ENCODE data around the gene ADAMTS9.

The ADAMTS9 gene

DNA sequence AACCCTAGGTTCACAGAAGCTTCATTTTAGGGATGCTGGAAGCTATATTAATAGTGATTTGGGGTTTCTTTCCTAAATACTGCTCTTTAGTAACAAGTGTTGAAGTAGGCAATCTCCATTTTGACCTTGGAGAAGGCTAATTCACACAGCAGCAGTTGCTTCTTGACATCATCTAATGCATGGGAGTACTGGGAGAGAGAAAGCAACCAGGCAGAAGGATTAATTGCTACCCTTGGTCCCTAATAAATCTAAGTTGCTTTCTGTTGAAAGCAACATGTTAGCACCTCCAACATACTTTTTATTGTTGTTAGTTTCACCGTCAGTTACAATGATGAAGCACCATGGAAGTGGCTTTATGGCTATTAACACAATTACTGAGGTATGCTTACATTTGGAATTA lies 96.2 kb downstream of the ADAMTS9 start:
- Histone ChIP-seq H3K27ac (no peak overlapping the region), H3K4me3 (no peak overlapping the region)

DNA sequence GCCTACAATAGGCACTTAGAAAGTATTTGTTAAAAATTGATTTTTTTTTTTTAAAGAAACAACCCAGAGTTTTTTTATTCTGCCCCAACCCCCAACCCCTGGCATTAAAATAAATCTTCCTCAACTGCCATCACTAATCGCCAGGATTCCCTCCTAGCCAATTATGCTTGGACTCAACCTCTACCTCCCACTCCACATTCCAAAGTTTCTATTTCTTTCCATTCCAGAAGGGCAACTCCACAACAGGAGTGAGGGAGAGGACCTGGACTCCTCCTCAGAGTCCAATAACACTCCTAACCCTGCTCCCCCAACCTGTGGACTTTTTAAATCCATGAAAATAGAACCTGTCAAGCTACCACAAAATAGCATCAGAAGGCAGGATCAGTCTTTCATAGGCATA lies 99.4 kb downstream of the ADAMTS9 start:
- no peak overlapping the region for H3K27ac ChIP-seq
- no peak overlapping the region for H3K4me3 ChIP-seq

DNA sequence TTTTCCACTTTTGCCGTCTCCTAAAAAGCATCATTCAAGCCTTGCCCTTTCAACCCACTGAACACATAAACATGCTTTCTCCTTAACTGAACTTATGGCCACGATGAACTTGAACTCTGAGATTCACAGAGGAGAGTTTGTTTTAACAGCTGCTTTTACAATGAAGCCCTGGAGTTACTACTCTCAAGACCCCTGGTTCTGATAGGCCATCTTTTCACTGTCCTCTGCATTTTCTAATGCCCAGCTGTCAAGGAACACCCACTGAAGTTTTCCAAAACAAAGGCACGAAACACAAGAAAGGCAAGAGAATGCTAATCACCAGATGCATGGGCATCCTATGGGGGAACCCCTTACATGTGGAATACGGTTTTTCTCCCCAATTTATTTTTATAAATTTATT lies 100.8 kb downstream of the ADAMTS9 start:
- no peak overlapping the region for H3K27ac ChIP-seq
- no peak overlapping the region for H3K4me3 ChIP-seq

DNA sequence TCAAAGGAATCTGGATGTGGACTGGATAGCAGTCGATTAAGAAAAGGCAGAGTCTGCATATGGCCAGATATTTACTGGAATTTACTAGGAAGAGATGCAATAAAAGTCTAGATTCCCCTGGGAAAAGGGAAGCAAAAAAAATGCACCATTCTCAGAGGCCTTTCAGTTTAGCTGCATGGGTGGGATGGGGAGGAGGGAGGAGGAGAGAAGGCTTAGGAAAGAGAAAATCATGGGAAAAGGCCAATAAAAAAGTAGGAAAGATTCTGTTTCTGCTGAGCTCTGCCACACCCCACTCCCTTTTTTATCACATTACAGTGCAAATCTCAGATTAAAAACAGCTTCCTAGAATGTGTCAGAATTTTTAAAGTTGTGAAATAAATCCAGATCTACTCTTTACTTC lies 103.6 kb downstream of the ADAMTS9 start:
- H3K27ac ChIP-seq = peak overlapping the region in 1 of 21 experiments; percentile 67

DNA sequence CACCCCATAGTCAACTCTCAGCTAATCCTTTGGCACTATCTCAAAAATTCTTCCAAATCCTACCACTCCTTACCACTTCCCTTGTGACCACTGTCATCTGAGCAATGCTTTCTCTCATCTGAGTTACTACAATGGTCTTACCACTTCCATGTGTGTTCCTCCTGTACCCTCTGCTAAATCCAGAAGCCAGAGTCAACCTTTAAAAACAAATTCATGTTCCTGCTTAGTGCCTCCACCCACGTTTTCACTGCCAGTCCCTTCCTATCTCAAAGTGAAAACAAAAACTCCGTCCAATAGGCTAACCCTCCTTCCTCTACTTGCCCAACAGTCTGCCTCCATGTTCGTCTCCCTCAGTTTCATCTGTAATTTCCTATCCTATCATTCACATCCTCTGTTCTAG lies 109.0 kb downstream of the ADAMTS9 start:
- Histone ChIP-seq H3K27ac (no peak overlapping the region), H3K4me3 (no peak overlapping the region)

More for the DNA sequence above, 103.6 kb downstream of the ADAMTS9 start:
- H3K4me3 ChIP-seq = no peak overlapping the region

DNA sequence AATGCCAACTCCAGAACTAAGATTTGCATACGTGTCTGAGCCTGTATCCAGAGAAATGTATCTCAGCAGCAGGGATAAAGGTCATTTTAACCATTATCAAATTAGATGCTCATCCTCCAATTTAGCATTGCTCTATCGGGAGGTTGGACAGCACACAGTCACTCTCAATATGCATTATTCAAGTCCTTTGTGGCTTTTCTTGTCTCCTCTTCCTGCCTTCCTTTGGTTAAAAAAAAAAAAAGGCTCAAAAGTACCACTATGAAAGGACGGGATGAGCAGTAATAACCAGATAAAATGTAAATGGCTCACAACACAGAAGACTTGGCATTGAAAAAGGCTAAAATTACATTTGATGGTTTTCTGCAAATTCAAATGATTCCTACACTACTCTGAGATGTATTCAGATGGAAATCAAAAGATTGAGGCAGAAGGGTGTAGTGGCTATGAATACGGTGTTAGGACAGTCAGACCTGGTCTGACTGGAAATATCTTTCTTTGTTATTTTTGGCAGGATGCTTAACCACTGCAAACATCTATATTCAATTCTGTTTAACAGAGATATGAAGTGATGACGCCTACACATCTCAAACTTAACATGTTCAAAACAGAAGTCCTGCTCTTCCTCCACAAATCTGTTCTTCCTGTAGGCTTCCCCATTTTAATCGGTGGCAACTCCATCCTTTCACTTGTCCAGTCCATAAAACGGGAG lies 109.6 kb downstream of the ADAMTS9 start:
- Histone ChIP-seq H3K4me3 (no peak overlapping the region), H3K27ac (no peak overlapping the region)

DNA sequence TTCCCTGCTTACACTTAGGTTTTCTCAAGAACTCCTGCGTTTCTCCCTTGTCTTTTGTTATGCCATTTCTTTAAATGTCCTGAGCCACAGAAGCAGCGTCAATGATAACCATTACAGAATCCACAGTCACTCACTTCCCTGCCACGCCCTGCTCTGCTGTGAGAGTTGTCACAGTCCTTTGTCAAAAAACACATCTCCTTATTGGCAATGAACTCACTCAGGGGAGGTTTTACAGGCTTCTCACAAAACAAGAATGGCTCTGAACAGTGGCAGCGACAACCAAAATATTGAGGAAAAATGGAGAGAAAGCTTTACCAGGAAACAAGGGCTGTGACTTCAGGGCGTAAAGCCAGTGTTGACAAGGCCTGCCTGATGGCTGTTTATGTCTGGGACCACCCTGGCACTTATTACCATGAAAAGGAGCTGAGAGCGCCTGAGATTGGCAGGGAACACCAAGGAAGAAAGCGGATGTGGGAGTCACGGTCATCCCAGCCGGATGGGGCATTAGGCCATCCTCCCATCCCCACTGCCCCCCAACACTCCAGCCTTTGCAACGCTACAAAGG lies 111.5 kb downstream of the ADAMTS9 start:
- Histone ChIP-seq H3K27ac (no peak overlapping the region), H3K4me3 (no peak overlapping the region)

DNA sequence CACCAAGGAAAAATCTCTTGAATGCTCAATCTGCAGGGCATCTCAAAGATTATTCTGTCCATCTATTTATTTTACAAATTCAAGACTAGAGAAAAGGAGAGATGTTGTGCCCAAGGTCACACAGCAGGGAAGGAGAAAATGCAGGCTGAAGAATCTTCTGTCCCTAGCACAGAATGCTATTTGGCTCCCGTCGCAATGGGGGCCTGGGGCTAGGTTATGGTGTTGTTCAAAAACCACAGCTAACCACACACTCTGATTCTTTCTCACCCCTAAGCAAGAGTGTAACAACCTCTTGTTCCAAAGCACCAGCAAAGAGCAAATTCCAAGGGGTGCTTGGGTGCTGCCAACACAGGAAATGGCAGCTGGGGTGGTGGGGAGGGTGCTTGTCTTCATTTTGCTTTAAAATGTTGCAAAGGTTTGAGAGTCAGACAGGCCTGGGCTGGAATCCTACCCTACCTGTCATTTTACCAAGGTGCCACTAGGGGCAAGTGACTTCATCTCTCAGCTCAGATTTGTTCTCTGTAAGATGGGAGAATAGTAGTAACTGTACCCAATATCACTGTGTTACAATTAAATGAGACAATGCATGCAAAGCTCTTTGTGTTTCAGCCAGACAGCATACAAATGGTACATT lies 112.5 kb downstream of the ADAMTS9 start:
- no peak overlapping the region for H3K27ac ChIP-seq
- H3K4me3 ChIP-seq = no peak overlapping the region

DNA sequence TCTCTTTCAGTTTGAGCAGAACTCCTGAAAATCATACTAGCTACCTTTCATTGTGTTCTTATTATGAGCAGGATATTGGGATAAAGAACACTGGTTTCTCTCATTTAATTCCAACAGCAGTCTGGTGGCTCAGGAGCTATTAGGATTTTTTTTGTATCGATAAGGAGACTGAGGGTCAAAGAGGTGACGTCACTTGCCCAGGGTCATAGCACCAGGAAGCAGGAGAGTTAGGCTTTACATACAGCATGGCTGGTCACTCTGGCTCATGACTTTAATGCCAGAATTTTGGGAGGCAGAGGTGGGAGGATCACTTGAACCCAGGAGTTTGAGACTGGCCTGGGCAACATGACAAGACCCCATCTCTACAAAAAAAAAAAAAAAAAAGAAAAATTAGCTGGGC lies 113.6 kb downstream of the ADAMTS9 start:
- Histone ChIP-seq H3K4me3 (no peak overlapping the region), H3K27ac (no peak overlapping the region)

DNA sequence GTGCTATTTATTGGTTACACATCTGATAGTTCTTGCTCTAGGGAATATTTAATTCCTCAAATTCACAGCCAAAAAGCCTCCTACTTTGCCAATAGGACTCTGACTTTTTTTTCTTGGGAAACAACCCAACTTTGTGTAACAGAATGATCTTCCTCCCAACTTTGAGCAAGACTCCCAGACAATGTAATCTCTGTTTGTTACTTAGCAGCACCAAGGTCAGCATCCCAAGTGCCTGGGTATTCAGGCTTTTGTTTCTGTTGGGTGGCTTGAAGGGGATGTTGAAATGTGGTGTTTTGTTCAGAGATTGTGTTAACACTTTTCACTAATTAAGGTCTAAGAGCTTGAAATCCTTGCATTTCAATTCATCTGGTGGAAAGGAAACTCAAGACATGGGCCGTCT lies 115.8 kb downstream of the ADAMTS9 start:
- no peak overlapping the region for H3K4me3 ChIP-seq
- no peak overlapping the region for H3K27ac ChIP-seq

DNA sequence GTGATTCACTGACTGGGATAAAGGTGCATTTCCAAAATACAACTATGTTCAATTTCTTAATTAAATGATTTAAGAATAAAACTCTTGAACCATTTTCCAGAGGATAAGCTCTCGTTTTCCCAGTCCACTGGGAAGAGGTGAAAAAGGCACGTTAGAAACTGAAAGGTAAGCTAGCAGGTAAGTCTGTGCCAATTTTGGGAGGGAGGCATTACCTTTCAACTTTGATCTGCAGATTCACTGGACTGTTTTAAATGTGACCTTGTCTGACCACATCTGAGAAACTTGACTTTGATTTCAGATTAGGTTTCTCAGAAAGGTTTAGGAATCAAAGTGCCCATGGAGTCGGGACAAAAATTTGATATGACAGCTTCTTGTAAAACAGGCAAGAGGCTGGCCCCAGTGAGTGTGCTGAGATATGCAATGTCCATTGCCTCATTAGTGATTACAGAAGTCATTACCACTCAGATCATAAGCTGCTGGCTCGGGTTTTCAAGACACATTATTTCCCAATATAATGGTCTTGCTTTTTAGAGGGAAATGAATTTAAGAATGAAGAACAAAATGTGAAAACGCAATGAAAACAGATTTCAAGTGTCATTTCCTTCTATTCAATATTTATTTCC lies 118.8 kb downstream of the ADAMTS9 start:
- H3K27ac ChIP-seq = no peak overlapping the region
- H3K4me3 ChIP-seq = no peak overlapping the region

DNA sequence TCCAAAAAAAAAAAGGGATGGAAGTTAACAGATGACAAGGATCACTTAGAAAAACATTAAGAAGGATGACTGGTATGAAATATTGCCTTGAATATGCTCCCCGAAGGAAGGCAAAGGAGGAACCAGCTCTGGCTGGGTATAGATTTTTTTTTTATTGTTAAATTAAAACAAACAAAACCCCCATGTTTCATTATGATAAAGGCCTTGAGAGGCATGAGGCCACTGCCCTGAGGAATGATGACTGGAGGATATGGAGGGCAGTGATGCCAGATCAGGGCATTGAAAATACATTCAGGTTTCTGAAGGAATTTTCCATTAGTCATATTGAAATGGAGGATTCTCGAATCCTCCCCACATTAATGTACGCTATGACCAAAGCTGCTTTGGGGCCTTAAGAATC lies 120.9 kb downstream of the ADAMTS9 start:
- H3K4me3 ChIP-seq = no peak overlapping the region

DNA sequence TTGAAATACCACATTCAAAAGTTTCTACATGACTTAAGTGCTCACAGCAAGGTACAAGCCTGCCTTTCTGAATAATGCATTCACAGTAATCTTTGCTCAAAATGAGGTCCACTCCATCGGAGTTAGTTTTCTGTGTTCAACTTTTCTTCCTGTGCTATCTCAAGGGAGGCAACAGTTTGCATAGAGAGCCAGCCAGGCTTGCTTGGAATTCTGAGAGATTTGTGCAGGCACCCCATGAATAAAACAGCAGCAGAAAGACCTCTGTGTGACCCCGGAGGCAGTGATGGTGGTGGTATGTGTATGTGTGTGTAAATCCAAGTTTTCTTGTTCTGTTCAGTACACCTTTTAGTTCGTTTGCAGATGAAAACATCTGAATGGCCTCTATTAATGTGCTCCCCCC lies 124.0 kb downstream of the ADAMTS9 start:
- Histone ChIP-seq H3K4me3 (no peak overlapping the region), H3K27ac (no peak overlapping the region)

More for the DNA sequence above, 120.9 kb downstream of the ADAMTS9 start:
- H3K27ac ChIP-seq = no peak overlapping the region

DNA sequence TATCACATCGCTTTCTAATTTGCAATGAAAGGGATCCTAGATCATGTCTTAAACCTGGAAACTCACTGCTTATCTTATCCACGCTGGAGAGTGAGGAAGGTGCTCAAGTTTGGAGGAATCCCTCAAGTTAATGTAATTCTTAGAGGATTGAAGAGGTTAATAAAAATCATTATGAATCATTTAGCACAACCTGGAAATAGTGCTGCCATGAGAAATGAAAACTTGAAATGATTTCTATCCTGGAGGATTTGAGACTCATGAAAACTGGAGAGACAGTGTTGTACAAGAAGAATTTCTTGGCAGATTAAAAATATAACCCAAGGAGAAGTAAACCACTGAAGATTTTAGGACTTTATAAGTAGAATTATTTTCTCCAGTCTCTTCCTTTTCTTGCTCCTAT lies 125.9 kb downstream of the ADAMTS9 start:
- no peak overlapping the region for H3K4me3 ChIP-seq

DNA sequence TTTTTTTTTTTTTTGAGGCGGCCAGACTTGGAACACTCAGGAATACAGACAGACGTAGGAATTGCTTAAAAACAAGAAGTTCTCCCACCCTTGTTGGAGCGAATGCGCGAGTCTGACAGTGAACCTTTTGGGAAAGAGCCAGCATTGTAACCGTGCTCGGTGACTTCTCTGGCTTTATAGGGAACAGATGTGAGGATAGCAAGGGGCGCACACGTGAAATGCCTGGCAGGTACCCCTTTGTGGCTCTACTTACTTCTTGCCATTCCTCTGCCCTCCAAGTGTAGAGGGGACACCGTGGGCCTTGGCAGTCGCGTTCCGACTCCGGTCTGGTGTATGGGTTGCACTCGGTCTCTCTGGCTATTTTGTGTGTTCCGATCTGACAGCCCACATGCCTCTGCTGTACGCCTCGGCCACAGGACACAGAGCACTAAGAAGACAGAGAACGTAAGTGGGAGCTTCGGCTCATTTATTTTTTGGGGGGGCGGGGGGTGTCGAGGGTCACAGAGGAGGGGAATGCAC lies 126.4 kb downstream of the ADAMTS9 start:
- no peak overlapping the region for H3K27ac ChIP-seq
- H3K4me3 ChIP-seq = no peak overlapping the region

More for the DNA sequence above, 125.9 kb downstream of the ADAMTS9 start:
- no peak overlapping the region for H3K27ac ChIP-seq

DNA sequence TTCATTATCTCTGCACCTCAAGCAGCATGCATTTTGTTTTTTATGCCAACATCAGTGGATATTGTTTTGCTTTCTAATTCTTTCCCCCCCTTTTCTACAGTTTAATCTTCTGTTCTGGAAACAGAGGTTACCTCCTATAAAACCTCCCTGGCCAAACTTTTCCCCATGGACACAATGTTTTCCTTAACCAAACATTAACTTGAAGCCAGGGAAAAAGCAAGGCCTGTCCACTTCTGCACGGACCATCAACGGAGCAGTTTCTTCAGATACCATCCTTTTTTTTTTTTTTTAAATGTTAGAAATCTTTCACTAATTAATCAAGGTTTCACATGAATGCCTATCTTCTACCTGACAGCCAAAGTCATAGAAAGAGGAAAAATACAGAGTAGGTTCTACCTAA lies 127.0 kb downstream of the ADAMTS9 start:
- Histone ChIP-seq H3K4me3 (no peak overlapping the region), H3K27ac (no peak overlapping the region)

DNA sequence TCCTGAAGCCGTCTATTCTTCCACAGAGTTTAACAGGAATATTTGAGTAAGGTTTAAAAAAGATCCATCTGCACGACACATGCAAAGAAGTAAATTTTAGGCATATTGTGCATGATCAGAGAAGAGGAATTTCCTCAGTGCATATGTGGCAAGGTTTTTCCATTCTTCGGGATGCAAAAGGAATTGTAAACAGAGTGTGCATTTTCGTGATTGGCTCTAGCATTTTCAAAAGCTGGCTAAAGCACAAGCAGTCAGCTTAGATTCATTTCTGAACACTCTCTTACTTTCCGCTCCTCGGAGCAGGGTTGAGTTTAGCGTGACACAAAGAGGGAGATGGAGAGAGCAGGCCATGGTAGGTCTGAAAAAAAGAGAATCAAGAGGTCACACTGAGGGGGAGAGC lies 128.2 kb downstream of the ADAMTS9 start:
- no peak overlapping the region for H3K27ac ChIP-seq
- H3K4me3 ChIP-seq = no peak overlapping the region

DNA sequence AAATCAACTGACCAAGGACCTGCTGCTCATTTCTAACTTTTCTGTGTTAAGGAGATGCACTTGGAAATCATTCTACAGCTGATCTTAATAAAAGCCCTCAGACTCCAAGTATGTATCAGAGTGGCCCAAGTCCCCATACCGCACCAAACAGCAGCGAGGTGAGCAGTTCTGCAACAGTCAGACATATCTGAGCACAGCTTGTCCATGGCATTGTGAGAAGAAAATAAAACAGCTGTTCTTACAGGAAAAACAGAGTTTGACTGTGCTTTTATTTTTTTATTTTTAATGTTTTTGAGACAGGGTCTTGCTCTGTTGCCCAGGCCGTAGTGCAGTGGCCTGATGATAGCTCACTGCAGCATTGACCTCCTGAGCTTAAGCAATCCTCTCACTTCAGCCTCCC lies 131.8 kb downstream of the ADAMTS9 start:
- Histone ChIP-seq H3K27ac (no peak overlapping the region), H3K4me3 (no peak overlapping the region)

DNA sequence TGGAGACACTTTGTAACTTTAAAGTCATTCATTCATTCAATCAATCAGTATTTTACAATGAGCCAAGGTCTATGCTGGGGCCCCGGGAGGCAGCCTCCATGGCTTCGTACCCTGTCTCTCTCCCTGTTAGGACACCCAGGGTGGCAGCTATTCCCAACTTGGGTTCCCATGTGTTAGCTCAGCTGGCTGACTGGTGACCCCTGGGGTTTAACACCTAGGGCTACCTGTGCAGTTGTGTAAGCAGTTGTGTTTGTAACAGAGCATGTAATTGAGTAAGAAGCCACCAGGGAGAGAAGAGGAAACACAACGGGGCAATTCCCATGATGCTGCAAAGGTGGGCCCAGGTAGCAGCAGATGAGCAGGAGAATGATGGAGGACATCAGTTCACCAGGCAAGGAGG lies 132.4 kb downstream of the ADAMTS9 start:
- Histone ChIP-seq H3K27ac (no peak overlapping the region), H3K4me3 (no peak overlapping the region)

DNA sequence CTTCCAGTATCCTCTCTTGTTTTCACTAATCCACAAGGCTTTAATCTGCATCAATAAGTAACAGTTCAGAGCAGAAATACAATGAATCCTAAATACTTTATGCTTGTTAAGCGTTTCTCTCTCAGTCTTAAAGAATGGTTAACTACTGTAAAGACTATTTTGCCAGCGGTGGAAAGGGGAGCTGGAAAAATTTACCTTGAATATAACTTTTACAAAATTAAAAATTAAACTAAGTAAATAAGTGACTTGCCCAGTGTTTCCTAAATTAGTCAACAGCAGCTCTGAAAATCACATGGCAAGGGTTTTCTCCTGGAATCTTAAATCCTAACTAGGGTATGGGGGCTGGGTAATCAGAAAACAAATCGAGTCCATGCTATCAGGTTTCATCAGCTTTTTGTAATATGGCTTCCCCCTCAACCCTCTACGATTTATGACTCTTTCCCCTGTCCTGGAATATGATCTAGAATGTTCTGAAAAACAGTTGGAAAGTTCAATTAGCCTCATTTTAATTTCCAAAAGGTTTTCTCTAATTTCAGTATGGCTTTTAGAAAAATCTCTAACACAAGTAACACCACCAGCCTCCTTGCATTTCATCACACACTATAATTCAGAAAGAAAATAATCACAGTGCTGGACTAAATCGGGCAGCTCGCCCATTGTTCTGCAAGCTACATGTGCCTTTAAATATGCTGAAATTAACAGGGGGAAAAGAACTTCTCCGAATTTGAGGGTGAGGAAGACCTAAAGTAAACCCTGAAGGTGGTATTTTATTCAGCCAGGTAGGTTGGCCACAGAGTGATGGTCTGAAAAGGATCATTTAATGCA lies 133.5 kb downstream of the ADAMTS9 start:
- Histone ChIP-seq H3K27ac (no peak overlapping the region), H3K4me3 (no peak overlapping the region)

Data from skin epidermis (tissue), 12 donors.